Measurements from ENCODE around the gene TECPR1.
A peak's percentile ranks its signal among the peaks of the same experiment; 100 is the strongest.

GRCh38 chr7:98294798-98295382 lies 42.9 kb upstream of the TECPR1 start:
- TF ChIP-seq CTCF (IDR thresholded peaks at IDR 0.05): peak in 4 of 6 experiments; percentile 43 to 80 (median 74)
- no peak for TF ChIP-seq POLR2A (IDR thresholded peaks at IDR 0.05)
